GM21360 (cell line): Measurements from ENCODE around the gene TMEM94.
"Not testable (repeated sequence)": the region's sequence is repeated elsewhere in the genome, so short reads cannot be mapped to it uniquely, and the experiment has no call there.

ENCODE experiments used
- ATAC-seq: cut with Tn5 transposase; IDR thresholded peaks from one replicate; pipeline ENCODE4 v1.9.1; 2021; ENCODE audit warnings: mild to moderate bottlenecking, moderate library complexity; ENCODE audit not compliant: unreplicated experiment

Gene TMEM94

DNA sequence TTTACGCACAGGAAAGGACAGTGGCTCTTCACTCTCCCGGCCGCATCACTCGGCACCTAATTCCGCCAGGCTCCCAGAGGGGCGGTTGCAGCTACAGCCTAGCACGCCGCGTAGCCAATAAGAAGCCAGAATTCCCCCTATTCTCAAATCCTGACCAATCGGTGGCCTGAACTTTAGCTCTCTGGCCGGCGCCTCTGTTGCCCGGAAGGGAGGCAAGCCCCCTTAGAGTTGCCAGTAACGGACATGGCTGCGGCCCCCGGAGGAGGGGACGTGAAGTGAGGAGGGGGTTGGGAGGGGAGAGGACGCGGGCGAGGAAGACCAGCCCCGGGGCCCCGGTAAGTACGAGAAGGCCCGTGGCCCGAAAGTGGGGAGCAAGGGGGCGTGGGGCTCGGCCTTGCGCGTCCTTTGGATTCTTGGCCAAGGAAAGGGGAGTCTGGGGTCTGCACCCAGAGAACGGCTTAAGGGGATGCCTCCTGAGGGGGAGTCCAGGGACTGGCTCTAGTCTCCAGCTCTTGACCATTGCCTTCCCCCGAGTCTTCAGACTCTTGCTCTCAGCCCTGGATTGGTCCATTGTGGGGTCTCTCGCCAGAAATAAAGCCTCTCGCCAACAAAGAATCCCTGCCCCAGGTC, at the start of gene TMEM94:
TSS of gene TMEM94 (plus strand) at position 219 of the 630 bp plus-strand sequence. CDS start 15,271 bp downstream, outside the sequence.
- peak; percentile 86 for ATAC-seq

DNA sequence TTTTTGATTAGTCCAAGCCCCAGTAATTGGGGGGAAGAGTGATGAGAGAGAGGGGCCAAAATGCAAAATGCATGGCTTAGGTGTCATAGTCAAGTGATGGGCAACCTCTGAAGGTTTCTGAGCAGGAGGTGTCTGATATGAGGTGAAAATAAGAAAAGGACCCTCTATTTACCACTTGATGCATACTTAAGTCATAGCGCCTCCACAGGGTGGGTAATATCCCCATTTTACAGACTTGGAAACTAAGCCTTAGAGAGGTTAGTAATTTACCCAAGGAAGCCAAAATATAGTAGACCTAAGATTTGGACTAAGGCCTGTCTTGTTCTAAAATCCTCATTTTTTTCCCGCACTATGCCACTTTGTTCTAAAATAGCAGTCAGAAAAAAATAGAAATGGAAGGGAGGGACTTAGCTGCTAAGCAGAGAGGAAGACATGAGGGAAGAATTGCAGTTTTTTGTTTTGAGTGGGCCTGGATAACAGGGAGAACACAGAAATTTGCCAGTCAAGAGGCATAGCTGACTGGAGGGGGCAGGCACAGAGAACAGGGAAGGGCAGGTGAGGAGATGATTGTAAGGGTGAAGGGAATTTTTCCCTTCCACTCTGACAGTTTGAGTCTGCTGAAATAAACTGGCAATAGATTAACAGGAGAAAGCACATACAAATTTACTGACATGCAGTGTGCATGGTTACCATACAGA, 48.6 kb upstream of the TMEM94 start:
- no peak for ATAC-seq

DNA sequence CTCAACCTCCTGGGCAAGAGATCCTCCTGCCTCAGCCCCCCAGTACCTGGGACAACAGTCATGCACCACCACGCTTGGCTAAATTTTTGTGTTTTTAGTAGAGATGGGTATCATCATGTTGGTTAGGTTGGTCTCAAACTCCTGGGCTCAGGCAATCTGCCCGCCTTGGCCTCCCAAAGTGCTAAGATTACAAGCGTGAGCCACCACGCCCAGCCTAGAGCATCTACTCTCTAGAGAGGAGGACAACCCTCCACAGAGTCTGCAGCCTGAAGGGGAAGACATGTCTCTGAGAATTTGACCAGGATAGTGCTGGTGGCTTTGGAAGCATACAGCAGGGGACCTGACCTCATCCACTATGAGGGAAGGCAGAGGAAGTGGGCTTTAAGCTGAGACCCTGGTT, 46.3 kb upstream of the TMEM94 start:
- no peak for ATAC-seq

DNA sequence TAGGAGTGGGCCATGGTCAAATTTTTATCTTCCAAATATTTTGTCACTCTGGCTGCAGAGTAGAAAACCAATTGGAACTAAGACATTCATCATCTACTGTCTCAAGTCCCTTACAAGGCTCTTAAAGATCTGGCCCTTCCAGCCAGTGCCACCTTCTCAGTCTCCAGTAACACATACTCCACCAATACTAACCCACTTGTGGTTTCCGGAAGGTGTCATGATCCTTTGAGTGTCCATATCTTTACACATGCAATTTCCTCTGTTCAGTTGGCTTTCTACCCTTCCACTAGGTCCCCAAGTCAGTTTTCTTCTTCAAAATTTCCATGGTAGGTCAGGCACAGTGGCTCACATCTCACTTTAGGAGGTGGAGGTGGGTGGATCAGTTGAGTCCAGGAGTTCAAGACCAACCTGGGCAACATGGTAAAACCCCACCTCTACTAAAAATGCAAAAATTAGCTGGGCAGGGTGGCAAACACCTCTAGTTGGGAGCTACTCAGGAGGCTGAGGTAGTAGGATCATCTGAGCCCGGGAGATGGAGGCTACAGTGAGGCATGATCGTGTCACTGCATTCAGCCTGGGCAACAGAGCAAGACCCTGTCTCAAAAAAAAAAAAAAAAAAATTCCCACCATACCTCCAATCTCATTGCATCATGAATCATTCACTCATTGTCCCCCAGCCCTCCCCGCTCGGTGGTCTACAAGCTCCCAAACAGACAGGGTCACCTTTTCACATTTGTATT, 44.9 kb upstream of the TMEM94 start:
- no peak for ATAC-seq

DNA sequence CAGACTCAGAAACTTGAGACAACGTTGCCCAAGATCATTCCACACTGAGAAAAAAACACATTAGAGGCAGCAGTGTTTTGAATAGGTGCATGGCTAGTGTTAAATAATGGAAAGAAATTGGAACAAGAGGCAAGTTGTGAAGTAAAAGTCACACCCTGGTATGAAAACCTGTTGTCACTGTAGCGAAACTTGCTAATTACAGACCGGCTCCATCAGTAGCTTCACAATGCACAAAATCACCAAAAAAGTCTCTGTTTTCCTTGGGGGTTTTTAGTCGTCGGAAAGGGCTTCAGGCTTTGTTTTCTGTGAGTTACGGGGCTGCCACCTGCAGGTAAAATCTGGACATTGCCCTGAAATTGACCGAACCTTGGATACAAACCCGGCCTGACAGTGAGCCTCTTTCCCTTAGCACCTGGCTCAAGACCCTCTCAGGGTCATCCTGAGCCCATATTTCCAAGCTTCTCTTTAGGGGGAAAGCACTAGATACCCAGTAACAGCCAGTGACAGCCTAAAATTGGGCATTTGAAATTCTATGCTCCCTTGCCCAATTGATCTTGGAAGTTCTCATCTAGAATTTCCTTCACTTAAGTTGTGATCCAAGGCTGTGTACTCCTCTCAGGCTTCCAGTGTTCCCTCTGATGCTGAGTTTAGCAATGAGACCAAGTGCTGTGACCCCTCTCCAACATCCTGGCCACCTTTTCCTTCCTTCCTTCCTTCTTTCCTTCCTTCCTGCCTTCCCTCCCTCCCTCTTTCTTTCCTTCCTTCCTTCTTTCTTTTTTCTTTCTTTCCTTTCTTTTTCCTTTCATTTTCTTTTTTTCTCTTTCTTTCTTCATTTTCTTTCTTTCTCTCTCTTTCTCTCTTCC, 43.7 kb upstream of the TMEM94 start:
- ATAC-seq = peak; percentile 62

DNA sequence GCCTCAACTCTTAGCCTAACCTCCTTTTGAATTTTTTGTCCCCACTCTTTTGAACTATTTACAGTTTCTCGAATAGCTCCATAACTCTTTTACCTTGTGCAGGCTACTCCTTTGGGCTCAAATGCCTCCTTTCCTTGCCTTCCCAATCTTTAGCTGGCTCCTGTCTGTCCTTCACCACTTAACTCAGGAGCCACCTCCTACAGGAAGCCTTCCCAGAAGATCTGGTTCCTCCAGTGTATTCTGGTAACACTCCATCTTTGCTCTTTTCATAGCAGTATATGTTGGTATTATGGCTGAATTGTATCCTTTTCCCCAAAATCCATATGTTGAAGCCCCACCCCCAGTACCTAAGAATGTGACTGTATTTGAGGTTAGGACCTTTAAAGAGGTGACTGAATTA, 41.9 kb upstream of the TMEM94 start:
- ATAC-seq = no peak

DNA sequence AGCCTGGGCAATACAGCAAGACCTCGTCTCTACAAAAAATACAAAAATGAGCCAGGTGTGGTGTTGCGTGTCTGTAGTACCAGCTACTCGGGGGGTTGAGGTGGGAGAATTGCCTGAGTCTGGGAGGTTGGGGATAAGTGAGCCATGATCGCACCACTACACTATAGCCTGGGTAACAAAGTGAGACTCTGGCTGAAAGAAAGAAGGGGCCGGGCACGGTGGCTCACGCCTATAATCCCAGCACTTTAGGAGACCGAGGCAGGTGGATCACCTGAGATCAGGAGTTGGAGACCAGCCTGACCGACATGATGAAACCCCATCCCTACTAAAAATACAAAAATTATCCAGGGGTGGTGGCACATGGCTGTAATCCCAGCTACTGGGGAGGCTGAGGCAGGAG, 40.4 kb upstream of the TMEM94 start:
- ATAC-seq = no peak

DNA sequence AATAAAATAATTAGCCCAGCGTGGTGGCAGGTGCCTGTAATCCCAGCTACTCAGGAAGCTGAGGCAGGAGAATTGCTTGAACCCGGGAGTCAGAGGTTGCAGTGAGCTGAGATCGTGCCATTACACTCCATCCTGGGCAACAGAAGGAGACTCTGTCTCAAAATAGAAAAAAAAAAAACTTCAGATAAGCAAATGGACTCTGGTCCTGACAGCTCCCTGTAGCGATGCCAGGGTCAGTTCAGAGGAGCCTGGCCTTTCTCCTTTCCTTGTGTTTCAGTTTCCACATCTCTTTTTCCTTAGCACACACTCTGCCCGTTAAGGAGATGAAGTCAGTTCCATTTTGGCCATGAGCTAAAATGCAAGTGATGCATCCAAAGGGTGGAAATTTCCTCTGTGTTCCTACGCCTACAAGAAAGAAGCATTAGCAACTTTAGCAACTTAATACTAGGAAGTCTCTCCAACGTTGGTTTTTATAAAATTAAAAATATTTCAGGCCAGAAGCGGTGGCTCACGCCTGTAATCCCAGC, 39.3 kb upstream of the TMEM94 start:
- no peak for ATAC-seq

DNA sequence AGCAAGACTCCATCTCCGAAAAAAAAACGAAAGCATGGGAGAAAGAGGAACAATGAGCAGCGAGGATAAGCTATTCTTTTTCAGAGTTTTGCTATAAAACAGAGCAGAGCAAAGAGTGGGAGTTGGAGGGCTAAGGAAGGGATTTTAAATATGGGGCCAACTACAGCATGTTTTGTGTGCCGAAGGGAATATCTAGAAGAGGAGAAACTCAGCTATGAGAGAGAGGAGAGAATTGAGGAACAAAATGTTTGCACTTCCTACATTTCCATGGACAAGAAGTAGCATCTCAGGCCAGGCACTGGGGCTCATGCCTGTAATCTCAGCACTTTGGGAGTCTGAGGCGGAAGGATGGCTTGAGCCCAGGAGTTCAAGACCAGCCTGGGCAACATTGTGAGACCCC, 37.9 kb upstream of the TMEM94 start:
- no peak for ATAC-seq

DNA sequence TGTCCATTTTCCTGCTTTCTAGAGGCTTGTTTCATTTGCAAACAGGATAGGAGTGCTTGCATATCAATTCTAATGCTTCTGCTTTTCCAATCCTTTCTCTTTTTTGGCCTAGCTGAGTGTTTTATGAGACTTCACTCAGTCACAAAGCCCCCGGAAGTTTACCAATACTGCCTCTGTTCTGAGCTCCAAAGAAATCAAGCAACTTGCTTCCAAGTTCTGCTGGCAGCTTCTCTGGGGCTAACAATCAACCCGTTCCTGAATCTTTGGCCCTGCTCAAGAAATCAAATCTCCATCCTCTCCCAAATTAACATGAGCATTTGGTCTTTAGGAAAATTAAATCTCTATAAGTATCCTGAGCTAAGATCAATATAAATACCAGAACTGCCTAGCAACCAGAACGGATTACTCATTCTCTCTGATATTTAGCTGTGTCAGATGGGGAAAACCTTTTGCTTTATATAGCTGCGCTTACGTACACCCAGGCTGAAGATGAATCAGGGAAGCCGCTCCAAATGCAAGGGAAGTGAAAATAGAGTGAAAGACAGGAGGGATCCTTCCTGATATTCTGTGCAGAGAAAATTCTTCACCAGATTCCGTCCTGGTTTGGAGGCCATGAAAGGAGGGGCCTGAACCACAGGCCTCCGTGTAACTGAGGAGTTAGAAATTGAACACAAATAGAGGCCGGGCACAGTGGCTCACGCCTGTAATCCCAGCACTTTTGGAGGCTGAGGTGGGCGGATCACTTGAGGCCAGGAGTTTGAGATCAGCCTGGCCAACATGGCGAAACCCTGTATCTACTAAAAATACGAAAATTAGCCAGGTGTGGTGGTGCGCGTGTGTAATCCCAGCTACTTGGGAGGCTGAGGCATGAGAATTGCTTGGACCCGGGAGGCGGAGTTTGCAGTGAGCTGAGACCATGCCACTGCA, 27.6 kb upstream of the TMEM94 start:
- ATAC-seq = no peak

DNA sequence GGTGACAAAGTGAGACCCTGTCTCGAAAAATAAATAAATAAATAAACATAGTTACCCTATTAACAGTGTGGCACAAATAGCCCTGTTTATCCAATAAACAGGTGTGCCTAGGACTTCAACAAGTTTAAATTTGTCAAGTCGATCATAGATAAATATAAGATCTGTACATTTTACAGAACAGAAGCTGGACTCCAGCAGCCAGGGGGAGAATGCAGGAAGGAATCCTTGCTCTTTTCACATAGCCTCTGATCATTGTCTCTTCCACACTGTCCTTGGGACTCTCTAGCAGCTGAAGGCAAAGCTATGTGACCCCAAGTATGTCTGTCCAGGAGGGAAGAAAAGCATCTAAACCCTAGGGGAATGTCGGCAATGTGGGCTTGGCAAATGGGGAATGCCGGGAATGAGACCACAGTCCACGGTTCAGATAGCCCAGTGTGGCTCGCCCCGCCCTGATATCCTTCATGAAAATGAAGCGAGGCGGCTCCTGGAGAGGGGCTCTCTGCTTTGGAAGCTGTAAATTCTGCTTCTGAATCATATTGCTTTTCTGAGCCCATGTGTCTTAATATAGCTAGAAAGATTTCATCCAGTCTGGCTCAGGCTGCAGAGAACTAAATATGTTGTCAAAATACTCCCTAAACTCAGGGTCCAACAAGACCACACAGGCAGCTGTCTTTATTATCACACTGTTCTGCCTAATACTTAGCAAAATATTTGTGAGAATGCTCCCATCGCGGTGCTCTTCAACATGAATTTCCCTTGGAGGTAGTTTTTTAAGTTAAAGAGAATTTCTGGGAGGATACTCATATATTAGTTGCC, 26.1 kb upstream of the TMEM94 start:
- ATAC-seq = no peak

DNA sequence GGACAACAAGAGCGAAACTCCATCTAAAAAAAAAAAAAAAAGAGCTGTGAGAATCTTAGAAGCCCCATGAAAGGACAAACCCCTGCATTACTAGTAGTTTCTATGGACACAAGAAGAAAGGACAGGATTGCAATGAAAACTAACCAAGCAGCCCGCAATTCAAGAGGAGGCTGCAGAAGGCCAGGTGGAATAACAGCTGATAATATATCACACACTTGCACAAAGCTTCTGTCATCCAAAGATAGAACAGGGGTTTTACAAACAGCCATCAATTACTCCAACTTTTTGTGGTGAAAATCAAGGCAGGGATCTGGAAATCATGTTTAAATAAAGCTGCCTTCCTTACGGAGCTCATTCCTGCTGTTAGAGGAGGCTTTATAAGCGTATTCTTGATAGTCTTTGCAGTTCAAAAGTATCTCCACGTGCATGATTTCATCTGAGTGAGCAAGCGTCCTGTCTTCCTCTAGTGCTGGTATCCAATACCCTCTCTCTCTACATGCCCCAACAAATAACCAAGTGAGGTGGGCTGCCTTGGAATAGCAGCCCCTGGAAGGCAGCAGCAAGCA, 23.1 kb upstream of the TMEM94 start:
- ATAC-seq = no peak

DNA sequence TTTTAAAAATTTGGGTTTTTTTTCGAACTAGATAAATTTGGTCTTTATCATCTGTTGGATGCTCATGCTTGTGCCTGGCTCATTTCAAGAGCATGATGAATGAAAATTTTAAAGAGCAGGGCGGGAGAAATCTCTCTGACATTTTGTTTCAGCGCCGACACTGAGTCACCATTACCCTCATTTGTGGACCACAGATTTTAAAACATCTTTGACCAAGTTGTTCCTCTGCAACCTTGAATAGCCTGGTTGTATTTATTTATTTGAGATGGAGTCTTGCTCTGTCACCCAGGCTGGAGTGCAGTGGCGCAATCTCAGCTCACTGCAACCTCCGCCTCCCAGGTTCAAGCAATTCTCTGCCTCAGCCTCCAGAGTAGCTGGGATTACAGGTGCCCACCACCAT, 22.0 kb upstream of the TMEM94 start:
- not testable (repeated sequence) for ATAC-seq

DNA sequence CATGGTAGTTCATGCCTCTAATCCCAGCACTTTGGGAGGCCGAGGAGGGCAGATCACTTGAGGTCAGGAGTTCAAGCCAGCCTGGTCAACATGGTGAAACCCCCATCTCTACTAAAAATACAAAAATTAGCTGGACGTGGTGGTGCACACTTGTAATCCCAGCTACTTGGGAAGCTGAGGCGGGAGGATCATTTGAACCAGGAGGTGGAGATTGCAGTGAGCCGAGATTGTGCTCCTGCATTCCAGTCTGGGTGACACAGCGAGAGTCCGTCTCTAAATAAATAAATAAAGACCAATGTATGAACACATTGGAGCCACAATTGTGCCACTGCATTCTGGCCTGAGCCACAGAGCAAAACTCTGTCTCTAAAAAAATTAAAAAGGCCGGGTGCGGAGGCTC, 19.0 kb upstream of the TMEM94 start:
- ATAC-seq = not testable (repeated sequence)

DNA sequence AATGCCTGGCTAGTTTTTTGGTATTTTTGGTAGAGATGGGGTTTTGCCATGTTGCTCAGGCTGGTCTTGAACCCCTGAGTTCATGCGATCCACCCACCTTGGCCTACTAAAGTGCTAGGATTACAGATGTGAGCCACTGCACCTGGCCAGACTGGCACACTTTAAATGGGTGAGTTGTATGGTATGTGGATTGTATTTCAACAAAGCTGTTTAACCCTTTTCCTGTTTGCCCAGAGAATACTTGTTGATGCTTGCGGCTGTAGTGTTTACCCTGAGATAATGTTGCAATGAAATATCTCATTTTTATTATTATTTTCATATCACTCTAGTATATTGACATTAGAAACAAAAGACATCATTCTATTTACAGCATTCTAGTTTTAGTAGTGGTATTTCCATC, 17.1 kb upstream of the TMEM94 start:
- no peak for ATAC-seq

DNA sequence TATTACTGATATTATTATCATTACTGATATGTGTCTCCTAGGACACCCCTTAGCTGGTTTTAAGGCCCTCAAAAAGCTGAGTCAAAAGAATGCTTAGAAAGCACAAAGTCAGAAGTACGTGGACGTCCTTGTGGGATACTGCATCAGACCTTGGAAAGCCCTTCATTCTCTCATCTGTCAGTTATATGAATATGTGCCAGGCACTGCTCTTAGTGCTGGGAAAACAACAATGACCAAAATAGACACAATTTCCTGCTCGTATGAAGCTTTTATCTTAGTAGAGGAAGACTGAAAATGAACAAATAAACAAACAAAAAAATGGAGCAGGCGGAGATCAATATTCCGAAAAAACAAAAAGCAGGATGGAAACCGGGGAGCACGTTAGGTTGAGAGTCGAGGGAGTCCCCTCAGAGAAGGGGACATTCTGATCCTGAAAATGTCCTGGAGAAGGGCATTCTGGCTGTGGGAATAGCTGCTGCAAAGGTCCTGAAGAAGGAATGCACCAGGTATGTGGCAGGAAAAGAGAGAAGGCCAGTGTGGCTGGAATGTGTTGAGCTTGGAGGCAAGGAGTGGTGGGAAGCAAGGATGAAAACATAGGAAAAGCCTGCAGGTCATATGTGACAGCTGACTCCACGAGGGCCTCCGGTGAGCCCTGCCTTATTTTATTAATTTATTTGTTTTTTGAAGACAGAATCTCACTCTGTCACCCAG, 15.5 kb upstream of the TMEM94 start:
- no peak for ATAC-seq

DNA sequence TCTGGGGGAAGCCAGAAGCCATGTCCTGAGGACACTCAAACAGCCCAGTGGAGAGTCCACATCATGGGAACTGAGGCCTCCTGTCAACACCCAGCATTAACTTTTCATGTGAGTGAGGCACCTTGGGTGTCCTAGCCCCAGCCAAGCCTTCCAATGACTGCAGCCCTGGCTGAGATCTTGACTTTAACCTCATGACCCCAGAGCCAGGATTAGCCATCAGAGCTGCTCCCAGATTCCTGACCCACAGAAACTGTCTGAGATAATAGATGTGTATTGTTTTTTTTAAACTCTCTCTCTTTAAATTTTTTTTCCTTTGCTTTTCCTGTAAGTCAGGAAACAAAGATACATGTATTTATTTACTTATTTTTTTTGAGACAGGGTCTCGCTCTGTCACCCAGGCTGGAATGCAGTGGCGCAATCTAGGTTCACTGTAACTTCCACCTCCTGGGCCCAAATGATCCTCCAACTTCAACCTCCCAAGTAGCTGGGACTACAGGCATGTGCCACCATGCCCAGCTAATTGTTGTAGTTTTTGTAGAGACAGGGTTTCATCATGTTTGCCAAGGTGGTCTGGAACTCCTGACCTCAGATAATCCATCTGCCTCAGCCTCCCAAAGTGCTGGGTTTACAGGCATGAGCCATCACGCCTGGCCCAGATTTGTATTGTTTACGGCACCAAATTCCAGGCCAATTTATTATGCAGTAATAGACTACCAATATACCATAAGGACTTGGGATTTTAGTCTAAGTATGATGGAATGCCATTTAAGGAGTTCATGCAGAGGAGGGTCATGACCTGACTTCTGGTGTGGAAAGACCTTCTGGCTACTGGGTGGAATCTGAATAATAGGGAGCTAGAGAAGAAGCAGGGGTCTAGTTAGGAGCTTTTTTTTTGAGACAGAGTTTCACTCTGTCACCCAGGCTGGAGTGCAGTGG, 14.0 kb upstream of the TMEM94 start:
- no peak for ATAC-seq
